Esophagus mucosa (tissue), 1 donor: Measurements from ENCODE around the gene CSNK1E. TPM values are rescaled to one million over a fixed set of nuclear protein-coding genes. Genes with fewer than 3 reads are reported as not detected.
A peak's percentile ranks its signal among the peaks of the same experiment; 100 is the strongest.
"Not testable (repeated sequence)": the region's sequence is repeated elsewhere in the genome, so short reads cannot be mapped to it uniquely, and the experiment has no call there.

Source experiments
- ATAC-seq: fragments of 200-7000 bp; cut with Tn5 transposase; one replicate; pipeline ENCODE4 v1.9.1; 2020
- total RNA-seq: library from RNA; stranded (reverse); gene quantifications from one replicate; pipeline ENCODE4 v1.2.4, GENCODE V29; 2023
- donor health status: DM: yes; HTN: yes; CAD: no.

Gene CSNK1E
- total RNA-seq, result 71.0 TPM

- ATAC-seq, result peak; percentile 52
These were observed at the start of gene CSNK1E for GRCh38 chr22:38317122-38317994. CSNK1E (minus strand) TSS chr22:38317433; CDS start chr22:38314157, 3,276 bp downstream.

DNA sequence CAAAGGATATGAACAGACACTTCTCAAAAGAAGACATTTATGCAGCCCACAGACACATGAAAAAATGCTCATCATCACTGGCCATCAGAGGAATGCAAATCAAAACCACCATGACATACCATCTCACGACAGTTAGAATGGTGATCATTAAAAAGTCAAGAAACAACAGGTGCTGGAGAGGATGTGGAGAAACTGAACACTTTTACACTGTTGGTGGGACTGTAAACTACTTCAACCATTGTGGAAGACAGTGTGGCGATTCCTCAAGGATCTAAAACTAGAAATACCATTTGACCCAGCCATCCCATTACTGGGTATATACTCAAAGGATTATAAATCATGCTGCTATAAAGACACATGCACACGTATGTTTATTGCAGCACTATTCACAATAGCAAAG lies 48.6 kb upstream of the CSNK1E start:
- not testable (repeated sequence) for ATAC-seq

- ATAC-seq, result not testable (repeated sequence)
These were observed 47.9 kb upstream of the CSNK1E start for GRCh38 chr22:38365174-38365573.

DNA sequence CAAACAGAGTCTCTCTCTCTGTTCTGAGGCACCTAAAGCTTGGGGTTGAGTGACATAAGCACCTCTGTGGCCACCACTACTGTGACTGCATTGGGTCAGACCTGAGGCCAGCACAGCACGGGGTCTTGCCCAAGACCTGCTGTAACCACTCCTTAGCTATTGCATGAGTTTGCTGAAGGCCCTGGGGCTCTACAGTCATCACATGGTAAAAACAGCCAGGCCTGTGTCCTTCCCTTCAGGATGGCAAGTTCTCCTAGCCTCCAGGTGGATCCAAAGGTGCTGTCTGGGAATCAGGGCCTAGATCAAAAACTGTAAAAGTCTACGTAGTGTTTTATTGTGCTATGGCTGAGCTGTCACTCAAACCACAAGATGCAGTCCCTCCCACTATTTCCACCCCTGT lies 43.3 kb upstream of the CSNK1E start:
- not testable (repeated sequence) for ATAC-seq

- not testable (repeated sequence) for ATAC-seq
These were observed 42.6 kb upstream of the CSNK1E start for GRCh38 chr22:38359817-38360216.

GRCh38 chr22:38357971-38358370 lies 40.7 kb upstream of the CSNK1E start:
- ATAC-seq, result not testable (repeated sequence)

GRCh38 chr22:38355275-38355674 lies 38.0 kb upstream of the CSNK1E start:
- ATAC-seq, result no peak

GRCh38 chr22:38353701-38354100 lies 36.5 kb upstream of the CSNK1E start:
- ATAC-seq, result peak; percentile 6

- peak; percentile 62 for ATAC-seq
These were observed 36.0 kb upstream of the CSNK1E start for GRCh38 chr22:38353142-38353629.

DNA sequence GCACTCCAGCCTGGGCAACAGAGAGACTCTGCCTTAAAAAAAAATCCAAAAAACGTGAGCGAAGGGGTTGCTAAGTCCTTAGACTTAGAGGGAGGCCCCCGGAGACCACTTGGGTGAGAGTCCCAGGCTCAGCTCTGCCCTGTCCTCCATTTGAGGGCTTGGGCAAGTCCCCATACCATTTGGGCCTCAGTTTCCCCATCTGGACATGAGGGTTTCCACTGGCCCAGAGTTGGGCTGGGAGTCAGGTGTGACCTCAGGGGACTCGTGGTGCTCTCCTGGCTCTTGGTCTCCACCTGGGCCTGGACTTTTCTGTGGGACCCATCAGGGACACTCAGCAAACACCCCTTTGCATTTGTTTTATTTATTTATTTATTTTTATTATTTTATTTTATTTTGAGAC lies 35.2 kb upstream of the CSNK1E start:
- no peak for ATAC-seq

GRCh38 chr22:38350444-38351359 lies 33.5 kb upstream of the CSNK1E start:
- no peak for ATAC-seq

DNA sequence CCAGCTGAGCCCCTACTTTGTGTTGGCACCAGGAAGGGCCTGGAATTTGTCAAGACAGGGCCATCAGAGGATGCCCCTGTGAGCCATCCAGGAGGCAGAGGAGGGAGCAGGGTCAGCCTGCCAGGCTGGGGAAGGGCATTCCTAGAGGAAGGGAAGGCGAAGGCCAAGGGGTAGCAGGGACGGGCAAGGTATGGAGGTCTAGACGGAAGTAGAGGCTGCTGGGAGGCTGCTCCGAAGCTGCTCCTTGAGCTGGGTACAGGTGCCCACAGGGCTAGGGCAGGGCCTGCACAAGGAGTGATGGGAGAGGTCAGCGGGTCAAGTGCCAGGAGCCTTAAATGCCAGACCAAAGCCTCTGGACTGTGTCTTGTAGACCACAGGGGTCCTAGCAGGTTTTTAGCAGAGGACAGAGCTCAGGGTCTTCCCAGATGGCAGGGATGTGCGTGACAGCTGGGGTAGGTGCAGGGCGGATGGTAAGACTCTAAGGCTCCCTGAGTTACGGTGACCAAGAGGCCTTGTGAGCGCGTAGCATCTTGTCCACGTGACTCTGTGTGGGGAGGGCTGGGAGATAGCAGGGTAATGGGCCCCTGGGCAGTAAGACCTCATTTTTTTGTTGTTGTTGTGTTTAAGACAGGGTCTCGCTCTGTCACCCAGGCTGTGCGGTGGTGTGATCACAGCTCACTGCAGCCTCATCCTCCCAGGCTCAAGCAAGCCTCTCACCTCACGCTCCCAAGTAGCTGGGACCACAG lies 31.7 kb upstream of the CSNK1E start:
- ATAC-seq, result no peak

DNA sequence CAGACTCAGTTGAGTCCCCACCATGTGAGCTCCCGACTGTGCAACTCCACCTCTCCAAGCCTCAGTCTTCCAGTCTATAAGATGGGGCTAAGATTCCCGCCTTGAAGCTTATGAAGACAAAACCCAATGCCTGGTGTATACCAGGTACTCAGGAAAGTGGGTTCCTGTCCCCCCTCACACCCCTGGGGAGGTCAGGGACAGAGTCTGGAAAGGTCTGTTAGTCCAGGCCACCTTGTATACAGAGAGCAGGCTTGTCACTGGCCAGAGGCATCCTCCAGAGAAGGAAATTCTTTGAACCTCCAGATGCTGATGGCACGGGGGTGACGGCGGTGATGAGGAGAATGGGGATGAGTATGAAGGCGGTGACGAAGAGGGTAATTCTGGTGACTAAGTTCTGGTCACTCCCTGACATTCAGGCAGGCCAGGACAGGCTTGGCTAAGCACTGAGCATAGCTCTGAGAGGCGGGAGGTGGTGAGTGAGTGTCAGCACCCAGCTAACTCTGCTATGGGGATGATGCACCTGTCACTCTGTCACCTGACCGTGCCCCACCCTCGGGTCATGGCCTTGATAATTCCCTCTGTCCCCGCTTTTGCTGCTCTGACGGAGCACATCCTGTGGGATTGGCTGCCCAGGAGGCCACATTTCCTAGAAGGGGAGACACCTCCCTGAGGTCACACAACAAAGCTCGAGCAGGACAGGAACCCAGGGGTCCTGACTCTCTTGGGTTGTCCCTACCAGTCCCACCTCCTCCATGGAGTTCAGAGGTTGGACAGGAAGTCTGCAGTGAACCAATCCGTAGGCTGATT lies 30.9 kb upstream of the CSNK1E start:
- ATAC-seq, result peak; percentile 94

- ATAC-seq, result no peak
These were observed 30.1 kb upstream of the CSNK1E start for GRCh38 chr22:38347181-38347943.

GRCh38 chr22:38346506-38346905 lies 29.3 kb upstream of the CSNK1E start:
- no peak for ATAC-seq

- ATAC-seq, result no peak
These were observed 28.5 kb upstream of the CSNK1E start for GRCh38 chr22:38345782-38346181.

DNA sequence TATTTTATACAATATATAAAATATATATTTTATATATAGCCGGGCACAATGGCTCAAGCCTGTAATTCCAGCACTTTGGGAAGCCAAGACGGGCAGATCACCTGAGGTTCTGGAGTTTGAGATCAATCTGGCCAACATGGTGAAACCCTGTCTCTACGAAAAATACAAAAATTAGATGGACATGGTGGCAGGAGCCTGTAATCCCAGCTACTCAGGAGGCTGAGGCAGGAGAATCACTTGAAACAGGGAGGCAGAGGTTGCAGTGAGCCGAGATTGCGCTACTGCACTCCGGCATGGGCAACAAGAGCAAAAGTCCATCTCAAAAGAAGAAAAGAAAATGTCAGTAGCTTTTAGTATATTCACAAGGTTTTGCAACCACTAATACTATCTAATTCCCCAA lies 22.7 kb upstream of the CSNK1E start:
- ATAC-seq, result not testable (repeated sequence)

DNA sequence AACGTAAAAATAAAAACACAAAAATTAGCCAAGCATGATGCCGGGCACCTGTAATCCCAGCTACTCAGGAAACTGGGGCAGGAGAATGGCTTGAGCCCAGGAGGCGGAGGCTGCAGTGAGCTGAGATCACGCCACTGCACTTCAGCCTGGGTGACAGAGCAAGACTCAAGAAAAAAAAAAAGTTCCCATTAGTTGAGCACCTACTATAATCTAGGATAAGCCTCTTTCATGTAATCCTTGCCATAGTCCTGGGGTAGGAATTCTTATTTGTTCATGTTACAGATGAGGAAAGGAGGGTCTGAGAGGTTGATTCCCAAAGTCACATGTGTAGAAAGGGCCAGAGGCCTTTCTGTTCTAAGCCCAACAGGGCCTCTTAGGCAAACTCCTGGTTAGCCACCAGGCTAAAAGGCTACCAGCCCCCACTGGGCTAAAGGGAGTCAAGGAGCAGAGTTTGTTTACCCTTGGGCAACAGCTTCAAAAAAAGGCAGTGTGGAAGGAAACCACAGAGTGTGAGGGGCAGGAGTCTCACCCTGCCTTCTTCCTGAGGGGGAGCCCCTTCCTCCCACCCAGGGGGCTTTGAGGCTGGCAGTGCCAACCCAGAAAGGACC lies 21.6 kb upstream of the CSNK1E start:
- no peak for ATAC-seq

DNA sequence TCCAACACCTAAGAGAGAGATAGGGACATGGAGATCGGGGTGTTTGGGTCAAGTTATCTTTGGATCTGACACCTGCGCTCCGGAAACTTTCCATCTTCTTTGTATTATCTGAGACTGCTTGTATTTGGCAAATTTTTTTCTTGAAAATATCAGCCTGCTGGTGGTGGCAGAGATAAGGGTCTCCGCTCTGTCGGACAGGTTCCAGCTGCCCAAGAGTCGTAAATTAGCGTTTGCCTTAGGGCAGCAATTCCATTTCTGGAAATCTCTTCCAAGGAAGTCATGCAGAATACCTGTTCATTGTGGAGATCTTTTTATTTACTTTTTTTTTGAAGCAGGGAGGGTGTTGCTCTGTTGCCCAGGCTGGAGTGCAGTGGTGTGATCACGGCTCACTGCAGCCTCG lies 19.5 kb upstream of the CSNK1E start:
- no peak for ATAC-seq

DNA sequence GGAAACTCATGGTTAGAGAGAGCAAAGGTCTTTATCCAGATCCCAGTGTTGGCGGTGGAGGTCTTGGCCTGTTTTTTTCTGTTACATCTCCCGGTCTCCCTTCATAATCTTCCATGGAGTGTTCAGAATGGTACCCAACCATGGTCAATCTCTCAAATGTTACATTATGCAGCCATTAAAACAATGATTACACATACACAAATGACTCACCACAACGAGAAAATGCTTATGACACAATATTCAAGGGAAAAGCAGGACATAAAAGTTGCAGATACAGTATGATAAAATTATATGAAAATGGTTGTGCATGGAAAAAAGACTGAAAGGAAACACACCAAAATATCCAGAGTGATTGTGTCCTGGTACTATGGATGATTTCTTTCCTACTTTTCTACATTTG lies 17.8 kb upstream of the CSNK1E start:
- ATAC-seq, result peak; percentile 10
